ENCODE data around the gene EBF4.

The EBF4 gene

DNA sequence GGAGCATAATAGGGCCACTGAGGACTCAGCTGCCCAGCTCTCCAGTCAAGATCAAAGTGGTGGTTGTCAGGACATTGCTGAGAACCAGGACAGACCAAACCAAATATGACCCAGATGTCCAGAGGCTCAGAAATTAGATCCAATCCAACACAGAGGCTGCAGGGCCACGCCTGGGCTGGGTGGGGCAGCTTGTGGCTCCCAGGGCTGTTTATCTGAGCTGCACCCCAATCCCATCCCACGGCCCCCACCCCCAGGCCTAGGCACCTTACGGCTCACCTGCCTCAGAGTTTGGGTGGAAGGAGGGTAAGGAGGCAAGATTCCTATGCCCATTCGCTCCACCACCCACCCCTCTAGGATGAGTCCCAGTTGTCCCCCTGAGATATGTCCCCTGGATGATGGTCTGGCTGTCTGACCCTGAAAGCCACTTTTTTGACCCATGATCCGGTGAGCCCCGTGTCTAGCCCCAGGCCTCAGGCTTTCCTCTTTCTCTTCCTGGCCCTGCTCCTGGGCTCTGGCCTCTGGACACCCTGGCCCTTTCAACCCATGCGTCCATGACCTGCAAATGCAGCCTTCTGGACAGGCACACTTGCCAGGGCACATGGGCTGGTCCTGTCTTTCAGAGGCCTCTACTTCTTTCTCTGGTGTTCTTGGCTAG lies 67.8 kb downstream of the EBF4 start:
- H3K9me3 ChIP-seq = no peaks in the 10 kb centered on the region
- no peaks in the 10 kb centered on the region for H3K4me1 ChIP-seq (ENCODE audit: control insufficient read depth in 1 of 2, insufficient read depth in 1 of 2, low read depth in 1 of 2, low read length in 1 of 2)
- H3K36me3 ChIP-seq = no peaks in the 10 kb centered on the region
- H3K4me3 ChIP-seq (ENCODE audit: low read depth in 1 of 2, low read length in 1 of 2) = no peak overlapping the region
- TF ChIP-seq, protein P1, sequence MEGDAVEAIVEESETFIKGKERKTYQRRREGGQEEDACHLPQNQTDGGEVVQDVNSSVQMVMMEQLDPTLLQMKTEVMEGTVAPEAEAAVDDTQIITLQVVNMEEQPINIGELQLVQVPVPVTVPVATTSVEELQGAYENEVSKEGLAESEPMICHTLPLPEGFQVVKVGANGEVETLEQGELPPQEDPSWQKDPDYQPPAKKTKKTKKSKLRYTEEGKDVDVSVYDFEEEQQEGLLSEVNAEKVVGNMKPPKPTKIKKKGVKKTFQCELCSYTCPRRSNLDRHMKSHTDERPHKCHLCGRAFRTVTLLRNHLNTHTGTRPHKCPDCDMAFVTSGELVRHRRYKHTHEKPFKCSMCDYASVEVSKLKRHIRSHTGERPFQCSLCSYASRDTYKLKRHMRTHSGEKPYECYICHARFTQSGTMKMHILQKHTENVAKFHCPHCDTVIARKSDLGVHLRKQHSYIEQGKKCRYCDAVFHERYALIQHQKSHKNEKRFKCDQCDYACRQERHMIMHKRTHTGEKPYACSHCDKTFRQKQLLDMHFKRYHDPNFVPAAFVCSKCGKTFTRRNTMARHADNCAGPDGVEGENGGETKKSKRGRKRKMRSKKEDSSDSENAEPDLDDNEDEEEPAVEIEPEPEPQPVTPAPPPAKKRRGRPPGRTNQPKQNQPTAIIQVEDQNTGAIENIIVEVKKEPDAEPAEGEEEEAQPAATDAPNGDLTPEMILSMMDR (IDR thresholded peaks at IDR 0.05) = no peak
- peaks cover 51% of the 10 kb centered on the region for H3K27me3 ChIP-seq
- no peak overlapping the region for H3K27ac ChIP-seq

DNA sequence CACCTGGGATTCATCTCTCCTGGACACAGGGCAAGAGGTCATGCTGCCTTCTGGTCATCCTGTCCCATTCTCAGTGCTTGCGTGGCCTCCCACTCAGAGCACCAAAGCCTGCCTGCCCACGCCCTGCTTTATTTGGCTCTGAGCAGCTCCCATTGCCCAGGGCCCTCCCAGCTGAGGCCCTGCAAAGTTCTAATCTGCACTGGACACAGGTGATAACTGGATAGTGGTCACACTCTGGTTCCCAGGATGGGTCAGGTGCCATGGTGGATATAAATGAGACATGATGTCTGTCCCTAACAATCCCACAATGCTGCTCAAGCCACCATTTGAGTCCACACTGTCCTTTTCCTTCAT lies 68.3 kb downstream of the EBF4 start:
- TF ChIP-seq, protein P1 (IDR thresholded peaks at IDR 0.05) = no peak
- Histone ChIP-seq H3K9me3 (no peaks in the 10 kb centered on the region), H3K27ac (no peak overlapping the region), H3K4me3 (ENCODE audit: low read depth in 1 of 2, low read length in 1 of 2) (no peak overlapping the region), H3K4me1 (ENCODE audit: control insufficient read depth in 1 of 2, insufficient read depth in 1 of 2, low read depth in 1 of 2, low read length in 1 of 2) (no peaks in the 10 kb centered on the region), H3K36me3 (no peaks in the 10 kb centered on the region), H3K27me3 (peaks cover 46% of the 10 kb centered on the region)

DNA sequence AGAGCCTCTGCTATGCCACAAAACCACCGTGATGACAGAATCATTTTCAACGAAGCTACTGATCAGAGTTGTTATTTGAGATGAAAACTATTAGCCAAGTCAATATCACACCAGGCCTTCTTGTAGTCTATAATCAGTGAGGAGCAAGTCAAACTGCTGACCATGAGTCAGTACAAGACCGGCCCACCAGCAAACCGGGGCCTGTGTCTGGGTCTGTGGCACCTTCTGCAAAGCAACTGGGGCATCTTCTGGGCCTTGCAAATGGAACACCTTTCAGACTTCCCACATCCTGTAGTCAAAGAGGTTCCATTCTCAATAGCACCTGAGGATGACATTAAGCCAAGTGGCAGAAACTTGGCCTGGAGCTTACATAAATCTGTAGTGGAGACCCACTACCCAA lies 69.3 kb downstream of the EBF4 start:
- no peak overlapping the region for H3K27ac ChIP-seq
- H3K4me1 ChIP-seq (ENCODE audit: control insufficient read depth in 1 of 2, insufficient read depth in 1 of 2, low read depth in 1 of 2, low read length in 1 of 2) = no peaks in the 10 kb centered on the region
- no peaks in the 10 kb centered on the region for H3K36me3 ChIP-seq
- no peak overlapping the region for H3K4me3 ChIP-seq (ENCODE audit: low read depth in 1 of 2, low read length in 1 of 2)
- no peaks in the 10 kb centered on the region for H3K9me3 ChIP-seq
- TF ChIP-seq, protein P1 (IDR thresholded peaks at IDR 0.05) = no peak
- peaks cover 36% of the 10 kb centered on the region for H3K27me3 ChIP-seq

DNA sequence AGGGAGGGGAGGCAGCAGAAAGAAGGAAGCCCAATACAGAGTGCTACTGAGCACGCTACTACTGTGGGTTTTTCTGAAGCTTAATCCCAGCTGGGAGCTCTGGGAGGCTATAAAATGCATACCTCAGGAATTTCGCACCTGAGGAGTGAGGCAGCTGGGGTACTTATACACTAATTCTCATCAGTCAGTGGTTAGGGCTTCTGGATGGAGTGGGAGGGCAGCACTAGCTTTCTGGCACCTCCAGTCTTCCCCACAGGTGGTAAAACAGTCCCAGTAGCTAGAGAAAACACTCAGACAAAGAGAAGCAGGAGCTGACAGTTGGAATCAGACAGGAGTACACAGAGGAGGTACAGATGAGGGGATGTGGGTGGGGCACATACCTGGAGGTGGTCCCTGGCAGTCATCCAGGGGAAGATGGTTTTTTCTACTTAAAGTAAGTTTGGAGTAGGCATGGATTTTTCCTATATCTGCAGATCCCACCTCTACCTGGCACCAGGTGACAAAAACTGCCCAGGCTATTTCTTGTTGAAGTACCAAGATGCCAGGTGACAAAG lies 70.1 kb downstream of the EBF4 start:
- Histone ChIP-seq H3K27ac (no peak overlapping the region), H3K27me3 (peaks cover 31% of the 10 kb centered on the region), H3K4me3 (ENCODE audit: low read depth in 1 of 2, low read length in 1 of 2) (no peak overlapping the region), H3K36me3 (no peaks in the 10 kb centered on the region), H3K4me1 (ENCODE audit: control insufficient read depth in 1 of 2, insufficient read depth in 1 of 2, low read depth in 1 of 2, low read length in 1 of 2) (no peaks in the 10 kb centered on the region), H3K9me3 (no peaks in the 10 kb centered on the region)
- TF ChIP-seq, protein P1 (IDR thresholded peaks at IDR 0.05) = no peak

DNA sequence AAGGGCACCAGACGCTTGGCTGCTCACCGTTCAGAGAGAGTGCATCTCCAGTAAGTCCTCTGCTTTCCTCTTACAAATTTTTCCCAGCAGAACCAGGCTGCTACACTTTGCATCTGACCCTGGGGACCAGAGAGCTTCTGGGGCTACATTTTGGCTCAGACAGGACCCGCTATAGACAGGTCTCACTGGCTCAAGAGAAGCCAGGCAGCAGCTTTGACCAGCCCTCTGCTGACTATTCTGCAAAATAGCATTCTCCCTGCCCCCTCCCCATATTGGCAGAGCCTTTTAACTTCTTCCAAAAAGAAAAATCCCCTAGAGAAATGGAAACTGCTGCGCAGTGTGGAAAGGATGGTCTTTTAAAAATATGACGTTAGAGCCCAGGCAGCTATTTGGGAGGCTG lies 70.6 kb downstream of the EBF4 start:
- Histone ChIP-seq H3K27me3 (peaks cover 33% of the 10 kb centered on the region), H3K9me3 (no peaks in the 10 kb centered on the region), H3K4me3 (ENCODE audit: low read depth in 1 of 2, low read length in 1 of 2) (no peak overlapping the region), H3K27ac (no peak overlapping the region), H3K36me3 (no peaks in the 10 kb centered on the region), H3K4me1 (ENCODE audit: control insufficient read depth in 1 of 2, insufficient read depth in 1 of 2, low read depth in 1 of 2, low read length in 1 of 2) (no peaks in the 10 kb centered on the region)
- TF ChIP-seq, protein P1 (IDR thresholded peaks at IDR 0.05) = no peak
